ENCODE data around the gene IL1RN.

The IL1RN gene

DNA sequence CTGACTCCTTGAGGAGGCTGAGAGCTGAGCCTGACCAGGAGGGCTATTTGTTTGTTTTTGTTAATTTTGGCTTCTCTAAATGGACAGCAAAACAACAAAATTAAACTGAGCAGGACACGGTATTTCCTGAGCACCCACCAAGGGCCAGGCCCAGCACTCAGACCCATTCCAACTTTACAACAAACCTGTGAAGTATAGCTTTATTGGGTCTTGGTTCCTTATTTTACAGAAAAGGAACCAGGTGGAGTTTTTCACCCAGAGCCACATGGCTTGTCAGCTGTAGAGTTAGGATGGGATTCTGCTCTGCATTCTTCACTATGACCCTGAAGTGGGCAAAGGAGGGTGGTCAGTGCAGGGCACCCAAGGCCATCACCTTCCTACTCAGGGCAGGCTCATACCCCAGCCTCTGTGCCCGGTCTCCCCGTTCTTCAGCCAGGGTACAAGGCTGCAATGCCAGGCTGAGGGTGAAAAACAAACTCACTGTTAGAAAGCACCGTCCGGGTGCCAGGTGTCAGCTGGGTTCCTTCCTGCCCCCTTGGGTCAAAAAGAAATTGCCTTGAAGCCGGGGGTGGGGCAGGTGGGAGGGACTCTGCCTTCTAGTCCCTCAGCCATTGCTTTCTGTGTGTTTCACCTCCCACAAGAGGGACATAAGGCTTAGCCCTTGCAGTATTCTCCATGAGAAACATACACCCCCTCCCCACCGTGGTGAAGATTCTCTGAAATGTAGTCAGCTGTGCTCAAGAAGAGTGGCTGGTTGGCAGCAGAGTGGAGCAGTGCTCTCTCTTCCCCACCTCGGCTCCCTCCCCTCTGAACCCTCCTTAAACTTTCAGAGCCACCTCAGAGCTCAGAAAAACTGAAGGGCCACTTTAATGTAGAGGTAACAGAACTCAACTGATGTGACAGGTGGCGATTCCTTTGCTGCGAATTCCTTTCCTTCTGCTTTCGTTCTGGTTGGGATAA lies 48.6 kb downstream of the IL1RN start:
- no peak for DNase-seq (ENCODE audit: low read depth)

DNA sequence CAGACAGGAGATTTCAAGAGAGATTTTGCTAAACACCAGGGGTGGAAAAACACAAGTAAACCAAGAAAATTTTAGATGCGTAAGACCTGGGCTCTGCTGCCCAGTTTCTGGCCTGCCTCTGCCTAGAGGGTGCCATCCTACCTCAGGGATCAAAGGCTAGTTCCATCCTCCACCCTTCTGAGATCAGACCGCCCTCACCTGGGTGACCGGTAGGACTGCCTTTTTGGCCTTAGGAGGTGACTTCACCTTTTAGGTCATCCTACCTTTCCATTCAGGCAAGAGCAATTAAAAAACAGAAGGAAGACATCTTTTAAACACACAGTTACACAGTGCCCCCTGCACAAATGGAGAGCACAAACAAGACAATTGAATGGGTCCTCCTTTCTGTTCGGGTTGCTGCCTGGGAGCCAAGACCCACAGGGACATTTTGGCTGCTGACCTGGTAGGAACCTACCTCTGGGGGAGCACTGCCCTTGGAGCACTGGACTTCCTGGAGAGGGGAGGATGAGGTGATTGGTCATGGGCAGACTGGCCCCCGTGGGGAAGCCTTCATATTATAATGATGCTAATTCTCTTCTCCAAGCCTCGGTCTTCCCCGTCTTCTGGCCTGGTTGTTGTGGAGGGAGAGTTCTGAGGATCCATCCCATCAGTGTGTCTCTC lies 49.4 kb downstream of the IL1RN start:
- TF ChIP-seq, protein P1, sequence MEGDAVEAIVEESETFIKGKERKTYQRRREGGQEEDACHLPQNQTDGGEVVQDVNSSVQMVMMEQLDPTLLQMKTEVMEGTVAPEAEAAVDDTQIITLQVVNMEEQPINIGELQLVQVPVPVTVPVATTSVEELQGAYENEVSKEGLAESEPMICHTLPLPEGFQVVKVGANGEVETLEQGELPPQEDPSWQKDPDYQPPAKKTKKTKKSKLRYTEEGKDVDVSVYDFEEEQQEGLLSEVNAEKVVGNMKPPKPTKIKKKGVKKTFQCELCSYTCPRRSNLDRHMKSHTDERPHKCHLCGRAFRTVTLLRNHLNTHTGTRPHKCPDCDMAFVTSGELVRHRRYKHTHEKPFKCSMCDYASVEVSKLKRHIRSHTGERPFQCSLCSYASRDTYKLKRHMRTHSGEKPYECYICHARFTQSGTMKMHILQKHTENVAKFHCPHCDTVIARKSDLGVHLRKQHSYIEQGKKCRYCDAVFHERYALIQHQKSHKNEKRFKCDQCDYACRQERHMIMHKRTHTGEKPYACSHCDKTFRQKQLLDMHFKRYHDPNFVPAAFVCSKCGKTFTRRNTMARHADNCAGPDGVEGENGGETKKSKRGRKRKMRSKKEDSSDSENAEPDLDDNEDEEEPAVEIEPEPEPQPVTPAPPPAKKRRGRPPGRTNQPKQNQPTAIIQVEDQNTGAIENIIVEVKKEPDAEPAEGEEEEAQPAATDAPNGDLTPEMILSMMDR (conservative IDR thresholded peaks at IDR 0.05; ENCODE audit: low read length), result no peak
- no peak overlapping the region for H3K4me3 ChIP-seq (ENCODE audit: low read length)
- DNase-seq (ENCODE audit: low read depth), result no peak

More for the DNA sequence above, 48.6 kb downstream of the IL1RN start:
- H3K4me3 ChIP-seq (ENCODE audit: low read length), result no peak overlapping the region
- TF ChIP-seq, protein P1 (conservative IDR thresholded peaks at IDR 0.05; ENCODE audit: low read length), result no peak

DNA sequence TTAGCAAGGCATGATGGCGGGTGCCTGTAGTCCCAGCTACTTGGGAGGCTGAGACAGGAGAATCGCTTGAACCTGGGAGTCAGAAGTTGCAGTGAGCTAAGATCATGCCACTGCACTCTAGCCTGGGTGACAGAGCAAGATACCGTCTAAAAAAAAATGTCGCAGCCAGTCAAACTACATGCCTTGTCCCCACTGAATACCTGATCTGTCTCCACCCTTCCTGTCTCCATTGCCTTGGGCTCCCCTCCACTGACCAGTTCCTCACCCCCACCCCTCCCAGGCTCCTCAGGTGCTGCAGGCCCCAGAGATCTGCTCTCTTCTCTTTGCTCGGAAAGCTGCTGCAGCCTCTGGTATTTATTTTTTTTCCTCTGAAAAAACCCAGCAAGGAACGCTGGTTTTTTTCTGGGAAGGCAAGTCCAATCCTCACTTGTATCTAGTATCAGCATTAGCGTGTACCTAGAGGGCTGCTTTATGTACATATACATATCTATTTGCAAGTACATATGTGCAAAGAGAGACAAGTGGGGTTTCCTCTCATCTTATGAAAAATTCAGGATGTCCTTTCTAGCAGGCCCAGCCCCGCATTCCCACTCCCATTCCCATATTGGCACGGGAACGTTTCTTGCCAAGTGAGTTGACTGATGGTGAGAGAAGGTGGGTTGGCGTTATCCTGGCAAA lies 50.8 kb downstream of the IL1RN start:
- TF ChIP-seq, protein P1 (conservative IDR thresholded peaks at IDR 0.05; ENCODE audit: low read length), result no peak
- no peak overlapping the region for H3K4me3 ChIP-seq (ENCODE audit: low read length)
- no peak for DNase-seq (ENCODE audit: low read depth)

DNA sequence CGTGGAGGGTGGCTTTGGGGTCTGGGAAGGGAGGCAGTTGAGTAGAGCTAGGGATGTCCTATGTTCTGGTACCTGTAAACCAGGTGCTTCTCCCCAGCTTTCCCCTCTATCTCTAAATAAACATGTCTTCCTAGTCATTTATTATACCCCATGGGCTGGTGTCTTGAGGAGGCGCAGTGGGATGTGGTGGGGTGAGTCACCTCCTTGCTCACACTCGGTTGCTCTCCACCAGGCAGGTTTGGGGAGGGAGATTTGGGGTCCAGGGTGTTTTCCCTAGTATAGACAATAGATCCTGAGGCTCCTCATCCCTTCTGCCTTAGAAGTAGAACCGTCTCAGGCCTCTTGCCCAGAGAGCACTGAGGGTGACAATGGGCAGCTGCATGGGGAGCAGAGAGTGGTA lies 51.5 kb downstream of the IL1RN start:
- no peak for DNase-seq (ENCODE audit: low read depth)
- no peak overlapping the region for H3K4me3 ChIP-seq (ENCODE audit: low read length)
- TF ChIP-seq, protein P1 (conservative IDR thresholded peaks at IDR 0.05; ENCODE audit: low read length), result no peak

DNA sequence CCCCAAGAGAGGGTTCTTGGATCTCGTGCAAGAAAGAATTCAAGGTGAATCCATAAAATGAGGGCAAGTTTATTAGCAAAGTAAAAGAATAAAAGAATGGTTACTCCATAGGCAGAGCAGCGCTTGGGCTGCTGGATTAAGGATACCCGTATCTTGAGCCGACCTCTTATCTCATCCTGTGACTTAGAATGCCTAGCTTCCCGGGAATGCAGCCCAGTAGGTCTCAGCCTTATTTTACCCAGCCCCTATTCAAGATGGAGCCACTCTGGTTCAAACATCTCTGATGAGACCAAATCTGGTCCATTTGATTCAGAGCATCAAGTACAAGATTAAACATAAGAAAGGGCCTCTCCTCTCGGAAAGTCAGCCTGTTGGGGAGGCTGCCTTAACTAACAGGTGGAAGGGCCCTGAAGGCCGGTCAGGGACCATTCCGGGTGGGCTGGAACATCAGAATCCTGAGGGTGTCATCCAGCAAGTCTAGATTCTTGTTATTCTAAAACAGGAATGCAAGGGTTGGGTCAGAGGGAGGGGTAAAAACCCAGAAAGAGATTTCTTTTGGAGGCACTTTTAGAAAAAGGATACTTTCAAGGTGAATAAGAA lies 52.1 kb downstream of the IL1RN start:
- TF ChIP-seq, protein P1 (conservative IDR thresholded peaks at IDR 0.05; ENCODE audit: low read length), result no peak
- DNase-seq (ENCODE audit: low read depth), result no peak

DNA sequence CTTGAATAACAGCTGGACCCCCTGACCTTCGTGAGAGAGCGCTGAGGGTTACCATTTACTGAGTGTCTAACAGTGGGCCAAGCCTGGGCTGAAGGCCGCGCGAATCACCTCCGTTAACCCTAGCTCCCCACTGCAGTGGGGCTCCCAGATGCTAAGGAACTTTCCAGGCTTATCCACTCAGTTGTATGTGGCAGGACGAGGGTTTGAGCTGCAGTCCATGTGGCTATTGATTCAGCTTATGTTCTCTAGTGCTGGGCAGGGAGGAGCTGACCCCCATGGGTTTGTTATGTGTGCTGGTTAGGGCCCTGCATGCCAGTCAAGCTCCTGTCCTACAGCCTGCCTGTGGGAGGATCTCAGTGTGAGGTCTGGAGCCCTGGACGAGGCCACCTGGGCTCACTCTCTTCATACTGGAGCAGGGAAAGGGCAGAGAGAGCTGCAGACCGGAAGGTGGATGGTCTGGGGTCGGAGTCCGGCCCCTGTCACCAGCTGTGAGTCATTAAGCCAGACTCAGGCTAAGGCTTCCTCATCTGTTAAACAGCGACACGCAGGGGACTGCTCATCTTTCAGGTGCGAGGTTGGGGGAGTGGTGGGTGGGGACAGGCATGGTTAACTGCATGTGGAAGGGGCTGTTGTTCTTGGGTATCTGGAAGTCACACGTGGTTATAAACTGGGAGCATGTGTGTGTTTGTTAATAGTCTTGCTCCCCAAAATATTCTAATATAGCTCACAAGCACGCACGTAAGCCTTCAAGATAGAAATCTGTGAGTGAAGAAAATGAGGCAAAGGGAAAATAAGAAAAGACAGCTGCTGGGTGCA lies 52.9 kb downstream of the IL1RN start:
- TF ChIP-seq, protein P1 (conservative IDR thresholded peaks at IDR 0.05; ENCODE audit: low read length), result no peak
- DNase-seq (ENCODE audit: low read depth), result no peak
- H3K4me3 ChIP-seq (ENCODE audit: low read length), result no peak overlapping the region

More for the DNA sequence above, 52.1 kb downstream of the IL1RN start:
- no peak overlapping the region for H3K4me3 ChIP-seq (ENCODE audit: low read length)

Data from AG10803 (cell line).